ENCODE results near the gene SFI1.
"Not testable (repeated sequence)": the region's sequence is repeated elsewhere in the genome, so short reads cannot be mapped to it uniquely, and the experiment has no call there.

Gene SFI1

DNA sequence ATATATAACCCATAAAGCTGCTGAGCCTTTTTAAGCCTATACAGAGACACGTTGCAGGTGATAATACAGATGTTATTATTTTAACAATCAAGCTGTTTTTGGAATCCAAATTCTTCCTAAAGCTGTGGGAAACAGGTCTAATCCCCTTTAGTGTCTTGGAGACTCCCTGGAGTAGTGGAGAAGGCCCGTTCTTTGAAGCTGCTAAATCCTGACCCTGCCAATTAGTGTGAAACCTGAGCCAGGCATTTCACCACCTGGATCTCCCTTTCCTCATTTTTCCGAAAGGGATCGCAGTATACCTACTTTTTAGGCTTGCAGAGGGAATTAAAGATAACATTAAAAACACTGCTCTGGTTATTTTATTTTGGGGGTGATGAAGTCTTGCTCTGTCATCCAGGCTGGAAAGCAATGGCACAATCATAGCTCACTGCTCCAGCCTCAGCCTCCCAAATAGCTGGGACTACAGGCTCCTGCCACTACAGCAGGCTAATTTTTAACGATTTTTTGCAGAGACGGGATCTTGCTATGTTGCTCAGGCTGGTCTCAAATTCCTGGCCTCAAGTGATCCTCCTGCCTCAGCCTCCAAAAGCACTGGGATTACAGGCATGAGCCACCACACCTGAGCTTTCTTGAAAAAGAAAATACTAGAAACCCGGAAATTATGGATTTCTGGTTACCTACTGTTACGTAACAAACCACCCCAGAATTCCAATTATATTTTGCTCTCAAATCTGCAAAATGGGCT is 4.9 kb upstream of the SFI1 start:
- DNase-seq = no peak

- no peak for DNase-seq
Observed at GRCh38 chr22:31492151-31492550, 4.2 kb upstream of the SFI1 start.

DNA sequence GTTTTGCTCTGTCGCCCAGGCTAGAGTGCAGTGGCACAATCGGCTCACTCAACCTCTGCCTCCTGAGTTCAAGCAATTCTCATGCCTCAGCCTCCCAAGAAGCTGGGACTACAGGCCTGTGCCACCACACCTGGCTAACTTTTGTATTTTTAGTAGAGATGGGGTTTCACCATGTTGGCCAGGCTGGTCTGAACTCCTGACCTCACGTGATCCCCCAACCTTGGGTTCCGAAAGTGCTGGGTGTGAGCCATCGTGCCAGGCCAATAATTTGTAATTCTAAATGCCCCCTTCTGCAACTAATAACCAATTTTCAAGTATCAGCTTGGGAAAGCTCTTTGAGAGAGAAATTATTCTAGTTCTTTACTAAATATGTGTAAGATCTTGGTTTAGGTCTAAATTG is 3.0 kb upstream of the SFI1 start:
- not testable (repeated sequence) for DNase-seq

DNA sequence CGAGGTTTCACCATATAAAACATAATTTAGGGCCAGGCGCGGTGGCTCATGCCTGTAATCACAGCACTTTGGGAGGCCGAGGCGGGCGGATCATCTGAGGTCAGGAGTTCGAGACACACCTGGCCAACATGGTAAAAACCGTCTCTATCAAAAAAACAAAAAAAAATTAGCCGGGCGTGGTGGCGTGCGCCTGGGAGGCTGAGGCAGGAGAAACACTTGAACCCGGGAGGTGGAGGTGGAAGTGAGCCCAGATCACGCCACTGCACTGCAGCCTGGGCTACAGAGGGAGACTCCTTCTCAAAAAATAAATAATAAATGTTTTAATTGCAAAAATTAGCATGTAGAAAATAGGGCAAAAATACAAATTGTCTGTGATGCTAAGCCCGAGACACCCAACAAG is 993 bp upstream of the SFI1 start:
- no peak for DNase-seq

- DNase-seq = no peak
Observed at GRCh38 chr22:31496735-31497146, 405 bp downstream of the SFI1 start.

GRCh38 chr22:31497148-31497938 is 1.0 kb downstream of the SFI1 start:
- DNase-seq = no peak

GRCh38 chr22:31501738-31502137 is 5.4 kb downstream of the SFI1 start:
- no peak for DNase-seq

GRCh38 chr22:31503211-31503964 is 7.1 kb downstream of the SFI1 start:
- DNase-seq = no peak

DNA sequence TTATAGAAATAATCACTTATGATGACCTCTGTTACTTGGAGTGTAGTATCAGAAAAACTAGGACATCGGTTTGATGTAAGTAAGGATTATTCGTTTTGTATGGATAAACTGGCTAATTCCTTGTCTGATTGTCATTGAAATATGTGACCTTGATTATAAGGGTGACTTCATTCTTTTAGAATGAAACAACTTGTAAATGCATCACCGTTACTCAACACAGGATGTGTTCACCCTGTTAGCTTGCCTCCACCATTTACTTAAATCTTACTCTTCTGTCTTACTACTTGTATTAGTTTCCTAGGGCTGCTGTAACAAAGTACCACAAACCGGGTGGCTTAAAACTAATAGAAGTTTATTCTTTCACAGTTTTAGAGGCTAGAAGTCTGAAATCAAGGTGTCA is 7.9 kb downstream of the SFI1 start:
- no peak for DNase-seq

GRCh38 chr22:31507517-31507916 is 11.2 kb downstream of the SFI1 start:
- not testable (repeated sequence) for DNase-seq

DNA sequence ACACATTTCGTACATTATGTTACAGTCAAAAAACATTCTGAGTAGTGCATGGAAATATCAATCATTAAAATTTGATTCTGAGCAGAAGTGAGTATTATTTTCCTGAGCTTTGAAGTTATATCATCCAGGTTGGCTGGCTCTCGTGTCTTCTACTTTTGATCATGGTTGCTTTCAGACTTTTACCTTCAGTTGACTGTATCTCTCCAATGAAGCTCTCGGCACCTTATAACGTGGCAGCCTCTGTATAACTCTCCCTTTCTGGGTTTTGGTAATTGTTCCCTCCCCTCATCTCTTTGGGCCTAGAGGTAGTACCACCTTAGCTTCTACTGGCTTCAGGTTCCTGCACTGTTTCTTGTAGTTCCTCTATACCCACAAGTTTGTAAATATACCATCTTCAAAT is 12.2 kb downstream of the SFI1 start:
- DNase-seq = no peak

DNA sequence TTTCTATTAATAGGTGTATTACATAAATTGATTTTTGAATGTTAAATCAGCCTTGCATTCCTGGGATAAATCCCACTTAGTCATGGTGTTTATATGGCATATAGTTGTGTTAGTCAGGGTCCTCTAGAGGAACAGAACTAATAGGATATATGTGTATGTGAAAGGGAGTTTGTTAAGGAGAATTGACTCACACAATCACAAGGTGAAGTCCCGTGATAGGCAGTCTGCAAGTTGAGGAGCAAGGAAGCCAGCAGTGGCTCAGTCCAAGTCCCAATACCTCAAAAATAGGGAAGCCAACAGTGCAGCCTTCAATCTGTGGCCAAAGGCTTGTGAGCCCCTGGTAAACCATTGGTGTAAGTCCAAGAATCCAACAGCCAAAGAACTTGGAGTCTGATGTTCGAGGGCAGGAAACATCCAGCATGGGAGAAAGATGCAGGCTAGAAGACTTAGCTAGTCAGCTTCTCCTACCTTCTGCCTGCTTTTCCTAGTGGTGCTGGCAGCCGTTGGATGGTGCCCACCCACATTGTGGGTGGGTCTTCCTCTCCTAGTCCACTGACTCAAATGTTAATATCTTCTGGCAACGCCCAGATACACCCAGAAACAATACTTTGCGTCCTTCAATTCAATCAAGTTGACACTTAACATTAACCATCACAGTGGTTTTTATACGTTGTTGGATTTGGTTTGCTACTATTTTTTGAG is 12.9 kb downstream of the SFI1 start:
- DNase-seq = no peak

DNA sequence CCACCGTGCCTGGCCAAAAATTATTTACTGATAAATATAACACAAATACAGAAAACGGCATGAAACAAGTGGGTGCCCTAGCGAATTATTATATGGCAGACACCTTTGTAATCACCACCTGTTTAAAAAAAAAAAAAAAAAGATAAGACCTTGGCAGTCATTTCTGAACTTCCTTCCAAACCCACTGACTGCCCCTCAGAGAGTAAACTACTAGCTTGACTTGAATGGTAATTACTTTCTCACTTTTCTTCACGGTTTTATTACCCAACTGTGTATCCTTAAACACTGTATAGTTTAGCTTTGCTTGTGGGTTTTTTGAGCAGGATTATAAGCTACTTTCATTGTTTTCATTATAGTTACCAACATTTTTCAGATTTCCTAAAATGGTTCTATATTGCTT is 23.7 kb downstream of the SFI1 start:
- DNase-seq = no peak

GRCh38 chr22:31524132-31524531 is 27.8 kb downstream of the SFI1 start:
- not testable (repeated sequence) for DNase-seq

GRCh38 chr22:31526270-31526669 is 29.9 kb downstream of the SFI1 start:
- no peak for DNase-seq

DNA sequence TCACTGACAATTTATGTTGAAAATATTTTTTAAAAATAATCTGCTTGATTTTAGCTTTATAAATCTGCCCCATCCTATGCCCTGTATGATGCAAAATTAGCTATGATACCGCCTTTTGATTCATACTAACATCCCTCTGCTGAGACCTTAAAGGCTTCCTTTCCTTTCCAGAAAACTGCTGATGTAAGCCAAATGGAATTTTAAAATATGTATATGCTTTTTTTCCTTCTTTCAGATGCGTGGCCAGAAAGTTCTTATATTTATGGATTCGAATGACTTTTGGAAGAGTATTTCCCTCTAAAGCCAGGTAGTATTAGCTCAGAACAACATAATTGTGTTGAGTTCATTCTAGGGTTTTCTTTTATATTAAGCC is 34.5 kb downstream of the SFI1 start:
- DNase-seq = no peak

DNA sequence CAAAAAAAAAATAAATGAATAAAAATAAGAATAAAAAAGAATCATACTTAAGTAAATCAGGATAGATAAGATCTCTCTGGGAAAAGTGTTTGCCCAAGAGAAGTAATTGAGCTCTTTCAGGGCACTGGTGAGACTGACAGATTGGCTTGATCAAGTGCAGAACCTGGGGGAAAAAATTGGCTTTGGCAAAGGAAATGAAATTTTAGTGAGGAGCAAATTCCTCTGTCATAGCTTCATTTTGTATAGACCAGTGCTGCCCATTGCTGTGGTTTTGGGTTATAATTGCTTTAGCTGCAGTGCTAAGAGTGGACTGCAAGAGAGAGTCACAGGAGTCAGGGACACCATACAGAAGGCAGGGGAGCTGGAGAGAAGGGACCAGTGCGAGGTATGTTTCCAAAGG is 35.7 kb downstream of the SFI1 start:
- no peak for DNase-seq

DNA sequence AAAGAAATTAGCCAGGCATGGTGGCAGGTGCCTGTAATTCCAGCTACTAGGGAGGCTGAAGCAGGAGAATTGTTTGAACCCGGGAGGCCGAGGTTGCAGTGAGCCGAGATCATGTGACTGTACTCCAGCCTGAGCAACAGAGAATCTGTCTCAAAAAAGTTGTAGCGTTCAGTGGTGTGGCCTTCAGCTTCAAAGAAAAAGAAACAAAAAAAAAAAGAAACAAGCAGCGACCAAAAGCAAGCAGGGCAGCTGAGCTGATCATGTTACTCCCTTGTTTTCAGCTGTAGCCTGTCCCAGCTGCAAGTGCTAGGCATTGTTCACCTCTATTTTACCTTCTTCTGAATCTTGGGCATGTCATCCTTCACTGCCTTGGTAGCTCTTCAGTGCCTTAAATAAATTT is 37.0 kb downstream of the SFI1 start:
- DNase-seq = no peak

DNA sequence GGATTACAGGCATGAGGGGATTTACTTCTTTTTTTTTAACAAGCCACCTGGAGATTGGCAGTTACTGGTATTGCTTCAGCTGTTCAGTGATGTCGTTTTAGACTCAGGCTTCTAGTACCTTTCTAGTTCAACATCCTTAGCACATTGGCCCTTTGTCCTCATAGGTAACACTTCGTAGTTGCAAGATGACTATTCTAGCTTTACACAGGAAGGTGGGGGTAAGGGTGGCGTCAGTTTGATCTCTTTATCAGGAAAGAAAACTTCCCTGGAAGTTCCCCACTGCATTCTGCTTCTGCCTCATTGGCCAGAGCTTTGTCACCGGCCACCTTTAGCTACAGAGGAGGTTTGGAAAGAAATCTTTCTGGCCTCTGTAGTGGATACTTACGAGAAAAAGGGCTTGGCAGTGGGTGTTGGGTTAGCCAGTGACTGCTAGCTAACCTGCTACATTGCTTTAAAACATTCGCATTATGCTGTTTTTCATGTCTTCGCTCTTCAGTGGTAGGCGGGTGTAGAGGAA is 40.7 kb downstream of the SFI1 start:
- no peak for DNase-seq

GRCh38 chr22:31538815-31539214 is 42.5 kb downstream of the SFI1 start:
- no peak for DNase-seq

DNA sequence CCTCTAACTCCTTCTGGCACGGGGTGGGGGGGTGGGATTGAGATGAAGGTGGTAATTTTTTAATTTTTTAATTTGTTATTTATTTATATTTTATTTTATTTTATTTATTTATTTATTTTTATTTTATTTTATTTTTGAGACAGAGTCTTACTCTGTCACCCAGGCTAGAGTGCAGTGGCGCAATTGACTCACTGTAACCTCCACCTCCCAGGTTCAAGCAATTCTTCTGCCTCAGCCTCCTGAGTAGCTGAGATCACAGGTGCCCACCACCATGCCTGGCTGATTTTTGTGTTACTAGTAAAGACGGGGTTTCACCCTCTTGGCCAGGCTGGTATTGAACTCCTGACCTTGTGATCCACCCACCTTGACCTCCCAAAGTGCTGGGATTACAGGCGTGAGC is 43.8 kb downstream of the SFI1 start:
- not testable (repeated sequence) for DNase-seq

GRCh38 chr22:31540966-31541365 is 44.6 kb downstream of the SFI1 start:
- DNase-seq = no peak

All from GF-D8 (cell line).